Smooth muscle cell (in vitro differentiated cells): ENCODE data around the gene RTRAF. TPM values are rescaled to one million over a fixed set of nuclear protein-coding genes. Genes with fewer than 3 reads are reported as not detected.

Source experiments
- DNase-seq: peaks from one replicate; lab custom pipeline; 2025; ENCODE audit not compliant: unreplicated experiment; lab: John Stamatoyannopoulos, UW
- H2AFZ ChIP-seq: fragments of 200-600 bp; sonication (generic); 2 replicates; pipeline ENCODE4 v1.6.0; 2016; ENCODE audit warnings: antibody characterized with exemption, low read depth, mild to moderate bottlenecking
- H3F3A ChIP-seq: fragments of 200-600 bp; sonication (generic); 2 replicates; pipeline ENCODE4 v1.6.0; 2017; ENCODE audit warnings: antibody characterized with exemption, low read depth
- H3K27ac ChIP-seq: fragments of 200-600 bp; sonication (generic); 2 replicates; pipeline ENCODE4 v1.5.1; 2016; ENCODE audit warnings: low read depth, mild to moderate bottlenecking
- H3K27me3 ChIP-seq: fragments of 200-600 bp; sonication (generic); 2 replicates; pipeline ENCODE4 v1.6.1; 2016; ENCODE audit warnings: low read depth, mild to moderate bottlenecking
- H3K36me3 ChIP-seq: fragments of 200-600 bp; sonication (generic); 2 replicates; pipeline ENCODE4 v1.5.1; 2016; ENCODE audit warnings: low read depth
- H3K4me1 ChIP-seq: fragments of 200-600 bp; sonication (generic); 2 replicates; pipeline ENCODE4 v1.5.1; 2016; ENCODE audit warnings: low read depth
- H3K4me2 ChIP-seq: fragments of 200-600 bp; sonication (generic); 2 replicates; pipeline ENCODE4 v1.6.0; 2016; ENCODE audit warnings: mild to moderate bottlenecking
- H3K4me3 ChIP-seq: fragments of 200-600 bp; sonication (generic); 2 replicates; pipeline ENCODE4 v1.5.1; 2016; ENCODE audit warnings: mild to moderate bottlenecking
- H3K79me2 ChIP-seq: fragments of 200-600 bp; sonication (generic); 2 replicates; pipeline ENCODE4 v1.6.0; 2016; ENCODE audit warnings: low read depth, mild to moderate bottlenecking
- H3K9ac ChIP-seq: fragments of 200-600 bp; sonication (generic); 2 replicates; pipeline ENCODE4 v1.6.0; 2016; ENCODE audit warnings: low read depth
- H3K9me3 ChIP-seq: fragments of 200-600 bp; sonication (generic); replicated peaks from 2 replicates; pipeline ENCODE4 v1.5.1; 2016; ENCODE audit warnings: low read depth
- H4K20me1 ChIP-seq: fragments of 200-600 bp; sonication (generic); 2 replicates; pipeline ENCODE4 v1.6.0; 2016; ENCODE audit warnings: low read depth
- CTCF ChIP-seq: fragments of 200-600 bp; sonication (generic); IDR thresholded peaks from 2 replicates; pipeline ENCODE4 v1.5.1; 2017; ENCODE audit warnings: borderline replicate concordance, mild to moderate bottlenecking, antibody characterized with exemption; ENCODE audit not compliant: insufficient read depth, poor library complexity, severe bottlenecking
- WGBS: methylation state at CpG from one replicate; pipeline ENCODE4 v1.1.7; 2016; ENCODE audit warnings: low lambda C conversion rate; 5-methylcytosine and 5-hydroxymethylcytosine counted together
- polyA plus RNA-seq: library from polyadenylated mRNA; unstranded; fragments of >200 nt; fragmentation: Nextera tagmentation; extraction: Ambion mirVana; gene quantifications from 2 replicates; pipeline ENCODE4 v1.2.1, GENCODE V29; 2016
- total RNA-seq: library from RNA; depleted of rRNA; stranded (reverse); fragments of >200 nt; gene quantifications from 2 replicates; pipeline ENCODE4 v1.2.3, GENCODE V29; 2014

Gene RTRAF
- total and polyA plus RNA-seq, 2 experiments from 2014 or later, result 163 to 218 TPM

DNA sequence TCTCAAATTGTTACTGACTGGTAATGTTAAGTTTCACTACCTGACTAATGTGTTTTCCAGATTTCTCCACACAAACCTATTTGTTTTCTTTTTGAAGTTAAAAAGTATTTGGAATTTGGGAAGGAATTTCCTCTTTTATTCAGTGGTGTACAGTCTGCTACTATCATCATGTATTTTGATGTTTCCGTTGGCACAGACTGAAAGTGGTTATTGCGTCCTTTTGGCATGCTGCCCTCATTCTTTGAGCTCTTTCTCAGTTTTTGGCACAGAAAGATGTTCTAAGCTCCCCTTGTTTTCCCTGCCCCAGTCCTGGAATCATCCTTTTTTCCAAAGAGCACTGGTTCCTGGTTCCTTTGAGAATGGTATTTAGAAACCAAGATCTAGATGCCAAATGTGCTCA is 31.4 kb upstream of the RTRAF start:
- H3K79me2 ChIP-seq, result no peaks in the 10 kb centered on the region
- peaks cover 22% of the 10 kb centered on the region for H3K36me3 ChIP-seq
- H4K20me1 ChIP-seq, result peaks cover 11% of the 10 kb centered on the region
- H3K27me3 ChIP-seq, result no peaks in the 10 kb centered on the region
- H3K27ac ChIP-seq, result no peak overlapping the region
- no peak for DNase-seq
- no peak overlapping the region for H3K9ac ChIP-seq
- no peak overlapping the region for H3K4me3 ChIP-seq
- H3K4me2 ChIP-seq, result no peak overlapping the region
- H3K9me3 ChIP-seq, result no peaks in the 10 kb centered on the region
- peaks cover 13% of the 10 kb centered on the region for H3K4me1 ChIP-seq
- no peak for TF ChIP-seq CTCF
- WGBS, result 95% methylated on average over 2 of the region's 2 CpGs
- peaks cover 5% of the 10 kb centered on the region for H3F3A ChIP-seq
- H2AFZ ChIP-seq, result no peak overlapping the region

DNA sequence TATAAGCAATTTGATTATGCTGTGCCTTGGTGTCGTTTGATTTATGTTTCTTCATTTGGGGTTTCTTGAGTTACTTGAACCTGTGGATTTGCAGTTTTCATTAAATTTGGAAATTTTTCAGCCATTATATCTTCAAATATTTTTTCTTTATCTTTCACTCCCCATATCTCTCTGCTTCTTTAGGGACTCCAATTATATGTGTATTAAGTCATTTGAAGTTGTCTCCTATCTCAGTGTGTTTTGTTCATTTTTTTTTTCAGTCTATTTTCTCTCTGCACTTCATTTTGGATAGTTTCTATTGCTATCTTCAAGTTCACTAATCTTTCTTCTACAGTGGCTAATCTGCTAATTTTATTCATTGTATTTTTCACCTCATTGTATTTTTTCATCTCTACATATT is 29.4 kb upstream of the RTRAF start:
- H3K9ac ChIP-seq, result no peak overlapping the region
- WGBS, result 100% methylated on average over 1 of the region's 1 CpG
- H3K36me3 ChIP-seq, result peaks cover 13% of the 10 kb centered on the region
- no peak overlapping the region for H3K27ac ChIP-seq
- peaks cover 11% of the 10 kb centered on the region for H4K20me1 ChIP-seq
- peaks cover 5% of the 10 kb centered on the region for H3K79me2 ChIP-seq
- H3K27me3 ChIP-seq, result no peaks in the 10 kb centered on the region
- H3F3A ChIP-seq, result peaks cover 5% of the 10 kb centered on the region
- H3K9me3 ChIP-seq, result no peaks in the 10 kb centered on the region
- TF ChIP-seq CTCF, result no peak
- H3K4me3 ChIP-seq, result no peak overlapping the region
- H2AFZ ChIP-seq, result no peak overlapping the region
- H3K4me1 ChIP-seq, result peaks cover 13% of the 10 kb centered on the region
- no peak for DNase-seq
- H3K4me2 ChIP-seq, result no peak overlapping the region

- Histone ChIP-seq H3K4me1 (peaks cover 13% of the 10 kb centered on the region), H3K4me3 (no peak overlapping the region), H4K20me1 (peaks cover 11% of the 10 kb centered on the region), H3F3A (peaks cover 5% of the 10 kb centered on the region), H3K79me2 (peaks cover 5% of the 10 kb centered on the region), H3K9ac (no peak overlapping the region), H3K9me3 (no peaks in the 10 kb centered on the region), H3K27me3 (no peaks in the 10 kb centered on the region), H3K4me2 (no peak overlapping the region), H3K27ac (no peak overlapping the region), H2AFZ (no peak overlapping the region), H3K36me3 (peaks cover 10% of the 10 kb centered on the region)
- DNase-seq, result no peak
- TF ChIP-seq CTCF, result no peak
Observed at GRCh38 chr14:51960866-51961265, 28.5 kb upstream of the RTRAF start.

GRCh38 chr14:51962711-51963110 is 26.6 kb upstream of the RTRAF start:
- WGBS, result 15% methylated on average over 3 of the region's 3 CpGs
- no peak for DNase-seq
- no peak overlapping the region for H3K4me3 ChIP-seq

More at GRCh38 chr14:51962711-51963110, 26.6 kb upstream of the RTRAF start:
- H4K20me1 ChIP-seq, result peaks cover 11% of the 10 kb centered on the region
- no peak for TF ChIP-seq CTCF
- peaks cover 5% of the 10 kb centered on the region for H3K79me2 ChIP-seq
- H3K36me3 ChIP-seq, result peaks cover 5% of the 10 kb centered on the region
- H2AFZ ChIP-seq, result no peak overlapping the region
- H3K9me3 ChIP-seq, result no peaks in the 10 kb centered on the region
- peaks cover 13% of the 10 kb centered on the region for H3K4me1 ChIP-seq
- no peak overlapping the region for H3K9ac ChIP-seq
- peak overlapping the region; percentile 45 for H3K4me2 ChIP-seq
- H3K27me3 ChIP-seq, result no peaks in the 10 kb centered on the region
- peak overlapping the region; percentile 22 for H3K27ac ChIP-seq
- peaks cover 5% of the 10 kb centered on the region for H3F3A ChIP-seq
